Cardiac muscle cell (in vitro differentiated cells and primary cell): ENCODE results near the gene DICER1. TPM values are rescaled to one million over a fixed set of nuclear protein-coding genes. Genes with fewer than 3 reads are reported as not detected.

ENCODE experiments used
- DNase-seq, 2 donors: peaks; one replicate each; pipeline versions ENCODE4 v3.0.0 to v3.0.0-alpha.2; 2010 to 2017; ENCODE audit warnings: low read depth in 1 of 2, low spot score in 1 of 2
- H3K27ac ChIP-seq: fragments of 200-600 bp; sonication (generic); 2 replicates; pipeline ENCODE4 v1.5.1; 2016
- H3K27me3 ChIP-seq: fragments of 200-600 bp; sonication (generic); 2 replicates; pipeline ENCODE4 v1.6.0; 2016; ENCODE audit warnings: control low read depth
- H3K36me3 ChIP-seq: fragments of 200-600 bp; sonication (generic); 2 replicates; pipeline ENCODE4 v1.5.1; 2016; ENCODE audit warnings: control low read depth
- H3K4me1 ChIP-seq: fragments of 200-600 bp; sonication (generic); 2 replicates; pipeline ENCODE4 v1.8.1; 2017; ENCODE audit warnings: low read depth, mild to moderate bottlenecking, mixed run types
- H3K4me3 ChIP-seq: fragments of 200-600 bp; sonication (generic); 2 replicates; pipeline ENCODE4 v1.5.1; 2016; ENCODE audit warnings: mild to moderate bottlenecking
- H3K9me3 ChIP-seq: fragments of 200-600 bp; sonication (generic); 2 replicates; pipeline ENCODE4 v1.5.1; 2017; ENCODE audit warnings: low read depth, mild to moderate bottlenecking, control low read depth
- CTCF ChIP-seq: IDR thresholded peaks from 2 replicates; pipeline ENCODE4 v1.5.1; 2012; ENCODE audit warnings: low read depth, mild to moderate bottlenecking, low read length
- polyA plus RNA-seq: library from polyadenylated mRNA; unstranded; fragments of >200 nt; fragmentation: Nextera tagmentation; extraction: Ambion mirVana; gene quantifications from 2 replicates; pipeline ENCODE4 v1.2.1, GENCODE V29; 2016
- total RNA-seq: library from RNA; depleted of rRNA; stranded (reverse); fragments of >200 nt; gene quantifications from 2 replicates; pipeline ENCODE4 v1.2.3, GENCODE V29; 2016

Gene DICER1
- total and polyA plus RNA-seq, 2 experiments from 2014 or later: 14.6 to 69.8 TPM

- no peak for TF ChIP-seq CTCF
Observed at GRCh38 chr14:95101736-95102679, 55.3 kb downstream of the DICER1 start.

GRCh38 chr14:95098984-95099599 lies 58.2 kb downstream of the DICER1 start:
- no peak overlapping the region for H3K27ac ChIP-seq

More at GRCh38 chr14:95101736-95102679, 55.3 kb downstream of the DICER1 start:
- Histone ChIP-seq H3K36me3 (peaks cover 35% of the 10 kb centered on the region), H3K27me3 (no peaks in the 10 kb centered on the region), H3K9me3 (no peaks in the 10 kb centered on the region), H3K4me1 (no peaks in the 10 kb centered on the region), H3K27ac (no peak overlapping the region), H3K4me3 (no peak overlapping the region)
- DNase-seq: no peak

GRCh38 chr14:95097385-95097784 lies 59.9 kb downstream of the DICER1 start:
- TF ChIP-seq CTCF: no peak
- no peak overlapping the region for H3K27ac ChIP-seq
- H3K4me1 ChIP-seq: peaks cover 14% of the 10 kb centered on the region
- DNase-seq: peak in 1 of 2 donors; percentile 42
- H3K4me3 ChIP-seq: no peak overlapping the region
- no peaks in the 10 kb centered on the region for H3K9me3 ChIP-seq
- H3K27me3 ChIP-seq: no peaks in the 10 kb centered on the region
- peaks cover 14% of the 10 kb centered on the region for H3K36me3 ChIP-seq

More at GRCh38 chr14:95098984-95099599, 58.2 kb downstream of the DICER1 start:
- peak; percentile 76 to 79 for DNase-seq
- no peak overlapping the region for H3K4me3 ChIP-seq
- H3K9me3 ChIP-seq: no peaks in the 10 kb centered on the region
- H3K36me3 ChIP-seq: peaks cover 13% of the 10 kb centered on the region
- peaks cover 14% of the 10 kb centered on the region for H3K4me1 ChIP-seq
- peak; percentile 81 for TF ChIP-seq CTCF
- no peaks in the 10 kb centered on the region for H3K27me3 ChIP-seq

- Histone ChIP-seq H3K27me3 (no peaks in the 10 kb centered on the region), H3K27ac (no peak overlapping the region), H3K4me3 (no peak overlapping the region), H3K36me3 (peaks cover 20% of the 10 kb centered on the region), H3K4me1 (peaks cover 14% of the 10 kb centered on the region), H3K9me3 (no peaks in the 10 kb centered on the region)
- no peak for DNase-seq
- no peak for TF ChIP-seq CTCF
Observed at GRCh38 chr14:95096476-95096875, 60.9 kb downstream of the DICER1 start.

- Histone ChIP-seq H3K27ac (no peak overlapping the region), H3K9me3 (no peaks in the 10 kb centered on the region), H3K4me3 (no peak overlapping the region), H3K27me3 (no peaks in the 10 kb centered on the region), H3K4me1 (peaks cover 14% of the 10 kb centered on the region), H3K36me3 (peaks cover 21% of the 10 kb centered on the region)
- DNase-seq: peak in 1 of 2 donors; percentile 66
- no peak for TF ChIP-seq CTCF
Observed at GRCh38 chr14:95095996-95096395, 61.3 kb downstream of the DICER1 start.
